Stimulated activated CD4-positive, alpha-beta T cell treated with anti-CD3 and anti-CD28 coated beads, TNF-alpha, amount 100 ng/mL, for 4 hours (primary cell): Measurements from ENCODE around the gene LDAH.
A peak's percentile ranks its signal among the peaks of the same experiment; 100 is the strongest.

Experiments used
- DNase-seq, 3 experiments: peaks; one replicate each; pipeline ENCODE4 v3.0.0-alpha.2; 2020; ENCODE audit warnings: low read depth in 3 of 3

LDAH gene

GRCh38 chr2:20652673-20653575, 170.0 kb downstream of the LDAH start:
- DNase-seq, result no peak

GRCh38 chr2:20652141-20652540, 170.8 kb downstream of the LDAH start:
- no peak for DNase-seq

- no peak for DNase-seq
Observed at GRCh38 chr2:20651731-20652099, 171.2 kb downstream of the LDAH start.

- DNase-seq, result peak; percentile 70 to 80 (median 79)
Observed at GRCh38 chr2:20650877-20651730, 171.8 kb downstream of the LDAH start, which contains the start of gene HS1BP3. HS1BP3 (minus strand) TSS chr2:20651098; CDS start chr2:20651063, 35 bp downstream.

GRCh38 chr2:20650393-20650876, 172.5 kb downstream of the LDAH start:
- DNase-seq, result no peak

DNA sequence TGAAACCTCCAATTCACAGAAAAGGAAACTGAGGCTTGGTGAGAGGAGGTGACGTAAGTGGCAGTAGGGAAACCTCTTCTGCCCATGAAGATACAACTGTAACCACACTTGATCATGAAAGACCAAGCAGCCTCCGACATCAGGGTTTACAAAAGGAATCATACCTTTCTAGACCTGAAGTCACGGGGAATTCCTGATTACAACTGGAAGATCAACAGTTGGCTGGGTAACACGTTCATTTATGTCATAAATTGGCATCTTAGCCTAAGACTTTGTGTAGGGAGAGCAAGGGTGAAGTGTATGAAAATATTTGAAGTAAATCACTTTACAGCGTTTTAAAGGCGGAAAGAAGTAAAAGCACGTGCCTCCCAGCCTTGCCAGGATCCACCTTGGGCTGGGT, 172.9 kb downstream of the LDAH start:
- DNase-seq, result no peak

DNA sequence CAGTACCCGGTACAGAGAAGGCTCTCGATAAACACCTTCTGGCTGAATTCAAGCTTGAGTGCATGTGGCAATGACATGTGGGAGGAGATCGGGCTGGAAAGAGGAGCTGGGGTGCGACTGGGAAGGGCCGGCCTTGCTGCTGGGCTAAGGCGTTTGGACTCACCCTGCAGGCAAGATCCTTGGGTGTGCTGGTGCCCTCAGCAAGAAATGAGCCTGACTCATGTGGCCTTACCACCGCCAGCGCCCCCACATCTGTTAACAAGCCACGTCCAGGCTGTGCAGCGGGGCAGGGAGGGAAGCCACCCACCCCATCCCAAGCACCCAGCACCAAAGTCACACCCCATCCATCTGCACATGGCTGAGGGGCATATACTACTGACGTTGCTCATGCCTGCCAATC, 173.3 kb downstream of the LDAH start:
- DNase-seq, result no peak

- DNase-seq, result no peak
Observed at GRCh38 chr2:20648831-20649230, 174.1 kb downstream of the LDAH start.

DNA sequence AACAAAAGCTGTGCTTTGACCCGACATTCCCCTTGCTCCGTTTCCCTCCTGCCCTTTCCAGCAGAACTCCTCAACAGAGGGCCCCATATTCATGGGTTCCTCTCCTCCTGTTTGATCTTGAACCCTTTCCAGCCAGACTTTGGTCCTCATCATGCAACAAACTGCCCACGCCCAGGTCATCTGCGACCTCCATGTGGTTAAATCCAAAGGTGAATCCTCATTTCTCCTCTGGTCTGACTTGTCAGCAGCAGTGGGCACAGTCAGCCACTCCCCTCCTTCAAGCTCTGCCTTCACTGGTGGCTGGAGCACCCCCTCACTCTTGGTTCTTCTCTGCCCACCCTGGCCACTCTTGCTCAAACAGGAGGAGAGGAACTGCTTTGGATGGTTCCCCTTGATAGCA, 174.7 kb downstream of the LDAH start:
- DNase-seq, result no peak

GRCh38 chr2:20647738-20648137, 175.2 kb downstream of the LDAH start:
- no peak for DNase-seq

- no peak for DNase-seq
Observed at GRCh38 chr2:20647211-20647610, 175.7 kb downstream of the LDAH start.

DNA sequence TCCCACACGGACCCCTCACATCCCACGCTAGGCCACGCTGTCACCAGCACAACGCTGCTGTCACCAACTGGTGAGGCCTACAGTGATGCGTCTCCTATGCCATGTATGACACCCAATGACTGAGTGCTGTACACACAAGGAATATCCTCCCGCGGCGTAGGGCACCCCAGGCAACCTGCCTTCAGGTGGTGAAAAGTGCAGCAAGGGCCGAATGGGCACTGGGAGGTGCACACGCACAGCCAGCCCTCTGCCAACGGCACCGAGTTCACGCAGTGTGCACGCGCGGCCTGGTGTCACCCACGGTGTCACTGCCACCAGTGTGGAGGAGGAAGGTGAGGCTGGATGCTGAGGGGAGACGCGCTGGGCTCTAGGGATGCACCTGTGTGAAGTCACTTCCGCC, 176.5 kb downstream of the LDAH start:
- DNase-seq, result no peak

DNA sequence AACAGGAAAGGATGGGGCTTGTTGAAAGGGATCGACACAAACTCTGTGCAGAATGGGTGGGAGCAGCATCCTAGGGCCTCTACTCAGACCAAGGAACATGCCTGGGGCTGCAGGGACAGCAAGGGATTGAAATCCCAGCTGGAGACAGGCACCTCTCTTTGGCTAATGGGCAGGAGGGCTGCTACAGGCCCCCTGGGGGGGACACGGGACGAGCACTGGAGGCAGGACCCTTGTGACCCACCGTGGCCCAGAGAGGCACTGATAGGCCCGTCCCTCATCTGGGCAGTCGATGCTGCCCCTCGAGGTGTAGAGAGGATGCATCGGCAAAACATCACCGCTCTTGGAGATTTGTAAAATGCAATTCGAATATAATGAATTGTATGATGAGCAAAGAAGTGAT, 177.1 kb downstream of the LDAH start:
- DNase-seq, result no peak

- DNase-seq, result no peak
Observed at GRCh38 chr2:20645301-20645701, 177.6 kb downstream of the LDAH start.

DNA sequence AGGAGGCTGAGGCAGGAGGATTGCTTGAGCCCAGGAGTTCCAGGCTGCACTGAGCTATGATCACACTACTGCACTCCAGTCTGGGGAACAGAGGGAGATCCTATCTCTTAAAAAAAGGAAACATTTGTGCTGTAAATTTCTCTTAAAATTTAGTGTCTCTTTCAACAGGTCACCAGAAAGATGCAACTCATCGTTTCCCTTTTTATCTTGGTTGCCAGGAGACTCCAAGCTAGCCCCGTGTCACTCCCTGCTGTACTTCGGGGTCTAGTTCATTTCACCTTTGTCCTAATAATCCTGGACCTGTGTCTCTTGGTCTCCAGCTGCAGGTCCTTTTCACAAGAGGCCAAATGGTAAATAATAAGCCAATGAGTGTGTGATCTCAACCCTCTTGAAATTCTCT, 179.1 kb downstream of the LDAH start:
- no peak for DNase-seq

GRCh38 chr2:20643060-20643459, 179.8 kb downstream of the LDAH start:
- DNase-seq, result no peak

GRCh38 chr2:20642055-20642971, 180.6 kb downstream of the LDAH start:
- peak; percentile 52 to 64 (median 53) for DNase-seq

GRCh38 chr2:20641123-20641985, 181.5 kb downstream of the LDAH start:
- no peak for DNase-seq

GRCh38 chr2:20640411-20641122, 182.3 kb downstream of the LDAH start:
- no peak for DNase-seq
